ENCODE data around the gene MEF2A.

The MEF2A gene

DNA sequence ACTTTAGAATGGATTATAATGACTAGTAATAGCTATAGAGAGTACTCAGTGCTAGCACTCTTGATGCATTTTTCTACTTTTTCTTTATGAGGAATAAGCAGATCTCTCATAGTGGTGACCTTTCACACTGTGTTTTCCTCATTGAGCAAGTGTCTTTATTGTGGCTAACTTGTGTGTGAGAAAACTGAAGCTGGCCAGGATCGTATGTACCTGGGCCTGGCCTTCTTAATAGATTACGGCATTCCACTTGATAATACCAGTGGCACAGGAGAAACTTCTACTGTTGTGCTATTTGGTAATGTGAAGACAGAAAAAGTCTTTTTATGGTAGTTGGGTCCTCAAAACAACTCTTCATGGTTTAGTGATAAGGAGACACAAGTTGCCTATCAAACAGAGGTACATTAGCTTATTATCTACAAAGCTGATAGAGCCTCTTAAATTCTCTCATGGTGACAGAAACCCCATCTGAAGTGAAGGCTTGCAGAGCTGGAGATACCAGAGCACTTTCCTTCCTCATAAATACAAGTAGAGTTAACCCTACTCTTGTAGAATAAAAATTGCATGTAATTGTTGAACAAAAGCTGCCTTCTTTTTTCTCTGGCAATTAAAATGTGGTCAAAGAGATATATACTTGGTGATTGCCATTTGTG, 102.9 kb downstream of the MEF2A start:
- DNase-seq = peak in 1 of 2 experiments; percentile 11
- TF ChIP-seq POLR2A (IDR thresholded peaks at IDR 0.05; ENCODE audit: low read length) (no peak), GATA1 (IDR thresholded peaks at IDR 0.05; ENCODE audit: low read depth, low read length) (no peak)

DNA sequence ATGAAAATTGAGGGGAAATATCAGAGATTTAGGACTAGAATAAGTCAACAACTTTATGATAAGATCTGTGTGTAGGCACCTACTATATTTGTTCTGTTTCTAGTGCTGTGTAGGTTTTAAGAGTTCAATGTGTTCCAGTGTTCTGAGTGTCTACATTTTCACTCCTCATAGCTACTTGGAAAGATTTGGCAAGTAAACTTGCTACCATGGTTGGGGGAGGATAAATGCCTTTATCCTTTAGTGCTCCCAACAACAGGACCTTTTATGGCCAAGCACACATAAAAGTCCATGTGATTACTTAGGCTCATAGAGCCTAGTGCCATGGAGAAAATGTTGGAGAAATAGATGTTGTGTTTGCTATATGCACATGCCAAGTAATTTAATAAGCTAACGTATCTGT, 103.5 kb downstream of the MEF2A start:
- no peak for DNase-seq

DNA sequence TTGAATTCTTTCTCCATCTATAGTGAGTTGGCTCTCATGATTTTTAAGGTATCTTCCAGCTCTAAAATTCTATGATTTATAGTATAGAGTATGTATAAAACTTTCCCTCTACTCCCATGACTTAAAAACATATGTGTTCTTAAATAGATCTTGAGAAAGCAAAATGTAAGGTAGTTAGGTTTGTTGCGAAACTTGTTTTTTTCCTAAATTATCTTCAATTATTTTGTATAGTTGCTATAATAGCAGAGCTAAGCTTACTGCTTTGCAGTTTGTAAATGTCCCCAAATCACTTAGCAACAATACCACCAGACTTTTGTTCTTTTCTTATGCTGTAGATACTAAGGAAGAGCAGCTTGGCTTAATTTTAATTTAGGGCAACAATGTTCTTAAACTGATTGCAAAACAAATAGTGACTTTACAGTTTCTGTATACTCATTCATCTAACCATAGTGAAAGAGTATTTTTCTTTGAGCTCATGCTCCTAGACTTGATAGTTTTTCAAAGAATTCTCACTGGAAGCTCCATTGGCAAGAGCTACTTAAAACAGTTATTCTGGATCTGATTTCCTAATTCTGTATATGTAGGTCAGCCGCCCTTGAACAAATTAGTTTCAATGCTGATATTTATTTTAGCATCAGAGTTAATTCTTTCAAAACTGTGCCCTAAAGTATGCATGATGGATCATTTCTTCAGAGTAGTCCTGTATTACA, 106.3 kb downstream of the MEF2A start:
- DNase-seq = no peak
- TF ChIP-seq GATA1 (IDR thresholded peaks at IDR 0.05; ENCODE audit: low read depth, low read length) (no peak), POLR2A (IDR thresholded peaks at IDR 0.05; ENCODE audit: low read length) (no peak)

More for the DNA sequence above, 103.5 kb downstream of the MEF2A start:
- no peak for TF ChIP-seq POLR2A (IDR thresholded peaks at IDR 0.05; ENCODE audit: low read length)
- no peak for TF ChIP-seq GATA1 (IDR thresholded peaks at IDR 0.05; ENCODE audit: low read depth, low read length)

DNA sequence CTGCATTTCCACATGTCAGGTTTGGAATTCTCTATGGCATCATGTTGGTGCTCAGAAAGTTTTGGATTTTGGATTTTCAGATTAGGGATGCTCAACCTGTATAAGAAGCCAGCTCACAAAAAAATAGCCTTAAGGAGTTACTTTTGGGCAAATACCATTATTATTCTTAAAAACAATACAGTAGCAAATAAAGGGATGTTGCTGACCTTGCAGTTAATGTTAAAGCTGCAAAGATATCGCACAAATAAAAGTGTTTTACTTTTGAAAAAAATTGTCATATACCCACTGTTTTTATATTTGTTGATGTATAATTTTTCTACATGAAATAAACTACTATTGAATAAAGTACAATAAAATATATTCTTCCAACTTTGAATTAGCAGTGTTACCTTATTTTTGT, 107.3 kb downstream of the MEF2A start:
- no peak for DNase-seq
- TF ChIP-seq GATA1 (IDR thresholded peaks at IDR 0.05; ENCODE audit: low read depth, low read length) (no peak), POLR2A (IDR thresholded peaks at IDR 0.05; ENCODE audit: low read length) (no peak)

- no peak for DNase-seq
These were observed 108.5 kb downstream of the MEF2A start for GRCh38 chr15:99674279-99674678.

DNA sequence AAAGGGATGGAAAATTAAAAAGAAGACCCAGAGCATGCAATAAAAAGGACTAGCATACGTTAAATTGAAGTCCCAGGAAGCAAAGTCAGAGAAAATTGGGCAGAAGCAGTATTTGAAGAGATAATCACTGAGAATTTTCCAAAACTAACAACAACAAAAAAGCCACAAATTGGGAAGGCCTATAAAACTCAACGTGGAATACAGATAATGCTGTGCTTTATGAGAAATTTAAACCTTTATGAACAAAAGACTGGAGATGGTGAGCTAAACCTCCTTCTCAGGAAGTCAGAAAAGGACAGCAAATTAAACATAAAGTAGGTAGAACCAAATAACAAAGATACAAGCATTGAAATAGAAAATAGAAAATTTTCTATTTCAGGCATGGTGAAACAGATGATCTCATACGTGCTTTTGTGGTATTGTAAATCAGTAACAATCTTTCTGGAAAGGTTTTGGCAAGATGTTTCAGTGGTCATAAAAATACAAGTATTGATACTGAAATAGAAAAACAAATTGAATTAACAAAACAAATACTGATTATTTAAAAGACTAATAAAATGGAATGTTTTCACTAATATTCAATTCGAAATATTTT, 111.9 kb downstream of the MEF2A start:
- TF ChIP-seq POLR2A (IDR thresholded peaks at IDR 0.05; ENCODE audit: low read length) (no peak), GATA1 (IDR thresholded peaks at IDR 0.05; ENCODE audit: low read depth, low read length) (no peak)
- DNase-seq = no peak

More at GRCh38 chr15:99674279-99674678, 108.5 kb downstream of the MEF2A start:
- TF ChIP-seq POLR2A (IDR thresholded peaks at IDR 0.05; ENCODE audit: low read length) = no peak

DNA sequence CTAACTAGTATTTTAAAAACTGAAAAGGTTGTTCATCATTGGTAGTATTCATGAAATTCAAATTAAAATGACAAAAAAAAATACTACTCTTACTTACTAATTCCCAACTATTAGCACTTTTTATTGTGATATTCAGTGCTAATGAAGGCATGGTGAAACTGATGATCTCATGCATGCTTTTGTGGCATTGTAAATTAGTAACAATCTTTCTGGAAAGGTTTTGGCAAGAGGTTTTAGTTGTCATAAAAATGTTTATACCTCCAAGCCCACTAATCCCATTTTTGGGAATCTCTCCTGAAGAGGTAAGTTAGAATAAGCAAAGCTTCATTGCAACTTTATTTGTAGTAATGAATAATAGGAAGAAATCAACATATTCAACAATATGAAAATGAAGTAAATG, 114.5 kb downstream of the MEF2A start:
- TF ChIP-seq GATA1 (IDR thresholded peaks at IDR 0.05; ENCODE audit: low read depth, low read length) (no peak), POLR2A (IDR thresholded peaks at IDR 0.05; ENCODE audit: low read length) (no peak)
- DNase-seq = no peak

- TF ChIP-seq GATA1 (IDR thresholded peaks at IDR 0.05; ENCODE audit: low read depth, low read length) (no peak), POLR2A (IDR thresholded peaks at IDR 0.05; ENCODE audit: low read length) (no peak)
- DNase-seq = no peak
These were observed 116.2 kb downstream of the MEF2A start for GRCh38 chr15:99681990-99682389.

- TF ChIP-seq GATA1 (IDR thresholded peaks at IDR 0.05; ENCODE audit: low read depth, low read length) (no peak), POLR2A (IDR thresholded peaks at IDR 0.05; ENCODE audit: low read length) (no peak)
- DNase-seq = peak; percentile 50 to 89
These were observed 116.7 kb downstream of the MEF2A start for GRCh38 chr15:99682455-99682854.

- no peak for DNase-seq
- no peak for TF ChIP-seq POLR2A (IDR thresholded peaks at IDR 0.05; ENCODE audit: low read length)
- TF ChIP-seq GATA1 (IDR thresholded peaks at IDR 0.05; ENCODE audit: low read depth, low read length) = no peak
These were observed 117.4 kb downstream of the MEF2A start for GRCh38 chr15:99683000-99683670.

GRCh38 chr15:99686290-99686689, 120.5 kb downstream of the MEF2A start:
- TF ChIP-seq POLR2A (IDR thresholded peaks at IDR 0.05; ENCODE audit: low read length) = no peak
- TF ChIP-seq GATA1 (IDR thresholded peaks at IDR 0.05; ENCODE audit: low read depth, low read length) = no peak
- no peak for DNase-seq

GRCh38 chr15:99692825-99693224, 127.0 kb downstream of the MEF2A start:
- TF ChIP-seq POLR2A (IDR thresholded peaks at IDR 0.05; ENCODE audit: low read length) (no peak), GATA1 (IDR thresholded peaks at IDR 0.05; ENCODE audit: low read depth, low read length) (no peak)
- DNase-seq = no peak

- no peak for DNase-seq
- TF ChIP-seq GATA1 (IDR thresholded peaks at IDR 0.05; ENCODE audit: low read depth, low read length) = no peak
- no peak for TF ChIP-seq POLR2A (IDR thresholded peaks at IDR 0.05; ENCODE audit: low read length)
These were observed 130.3 kb downstream of the MEF2A start for GRCh38 chr15:99696096-99696495.

GRCh38 chr15:99702895-99703602, 137.3 kb downstream of the MEF2A start:
- TF ChIP-seq POLR2A (IDR thresholded peaks at IDR 0.05; ENCODE audit: low read length) = no peak
- no peak for TF ChIP-seq GATA1 (IDR thresholded peaks at IDR 0.05; ENCODE audit: low read depth, low read length)
- DNase-seq = peak; percentile 54 to 86

Measured in erythroblast (primary cell).